Gastrocnemius medialis (tissue), 4 donors: ENCODE results near the gene NBEA. TPM values are rescaled to one million over a fixed set of nuclear protein-coding genes. Genes with fewer than 3 reads are reported as not detected.

Source experiments
- ATAC-seq, 2 donors: fragments of 150-250 bp; one replicate each; pipeline ENCODE4 v1.9.1; 2016
- DNase-seq, 2 donors: peaks; one replicate each; pipeline ENCODE4 v3.0.0-alpha.2; 2019
- H3K27ac ChIP-seq, 4 donors: fragments of 200-600 bp; sonication (generic); 1 replicate in 1 of 4; 2 replicates in 3 of 4; pipeline ENCODE4 v1.5.1; 2016 to 2018; ENCODE audit warnings: mild to moderate bottlenecking in 2 of 4, moderate library complexity in 1 of 4
- H3K27me3 ChIP-seq, 3 donors: fragments of 200-600 bp; sonication (generic) in 2 of 3; 1 replicate in 1 of 3; 2 replicates in 2 of 3; pipeline versions ENCODE4 v1.5.1 to v1.6.0; 2016 to 2019; ENCODE audit warnings: mild to moderate bottlenecking in 1 of 3, moderate library complexity in 1 of 3
- H3K36me3 ChIP-seq, 2 donors: fragments of 200-600 bp; sonication (generic) in 1 of 2; one replicate each; pipeline ENCODE4 v1.5.1; 2017 to 2018
- H3K4me1 ChIP-seq, 2 donors: fragments of 200-600 bp; sonication (generic) in 1 of 2; one replicate each; pipeline ENCODE4 v1.5.1; 2016 to 2017; ENCODE audit warnings: mild to moderate bottlenecking in 2 of 2
- H3K4me3 ChIP-seq, 4 donors: fragments of 200-600 bp; sonication (generic) in 3 of 4; 1 replicate in 1 of 4; 2 replicates in 3 of 4; pipeline ENCODE4 v1.5.1; 2016 to 2019; ENCODE audit warnings: mild to moderate bottlenecking in 2 of 4
- H3K9me3 ChIP-seq, 3 donors: fragments of 200-600 bp; sonication (generic) in 2 of 3; 1 replicate in 1 of 3; 2 replicates in 2 of 3; pipeline ENCODE4 v1.5.1; 2016 to 2019
- POLR2A ChIP-seq, 2 donors: fragments of 450-650 bp; IDR thresholded peaks; one replicate each; pipeline ENCODE4 v1.6.1; 2017; ENCODE audit warnings: antibody characterized with exemption in 2 of 2, mild to moderate bottlenecking in 2 of 2, moderate library complexity in 2 of 2
- in situ Hi-C, 4 donors: fragments of 200-750 bp; cut with MboI; loops; one replicate each; pipeline versions ENCODE4 v1.15.0 to v1.8.0; 2017; ENCODE audit warnings: low sequenced_read_pairs in 4 of 4
- intact Hi-C: fragments of 100-400 bp; cut with DNase I; formaldehyde crosslinking; loops from one replicate; pipeline ENCODE4 v1.15.1; 2023; ENCODE audit warnings: low total_unique reads
- total RNA-seq, 4 donors: library from RNA; depleted of rRNA; stranded (reverse); fragments of >200 nt; gene quantifications; one replicate each; pipeline versions ENCODE4 v1.1.0 to v1.2.3, GENCODE V29; 2016
- TF ChIP-seq, protein P1 (sequence below), 5 experiments: fragments of 450-650 bp in 3 of 5; fragments of 200-600 bp in 2 of 5; sonication (generic) in 2 of 5; IDR thresholded peaks in 4 of 5; conservative IDR thresholded peaks in 1 of 5; 1 replicate in 4 of 5; 2 replicates in 1 of 5; pipeline ENCODE4 v1.5.1; 2016 to 2019; ENCODE audit warnings: antibody characterized with exemption in 5 of 5, mild to moderate bottlenecking in 3 of 5, moderate library complexity in 3 of 5

NBEA gene
- total RNA-seq, 4 donors from 2014 or later: 4.1 to 5.1 (median 4.7) TPM

GRCh38 chr13:35714588-35715377, 772.7 kb downstream of the NBEA start:
- intact Hi-C loops (no loop called here), in situ Hi-C loops (loop anchor here in 2 of 4 donors (10.0 to 25.0 kb wide), 2 partner anchors 240 to 502 kb away; no protein-coding TSS in a partner anchor)
- Histone ChIP-seq H3K4me3 (no peak overlapping the region), H3K27me3 (no peaks in the 10 kb centered on the region), H3K9me3 (no peaks in the 10 kb centered on the region), H3K36me3 (no peaks in the 10 kb centered on the region), H3K27ac (peak overlapping the region in 2 of 4 donors; percentile 22 to 50), H3K4me1 (peaks cover 3 to 6% of the 10 kb centered on the region in 2 donors)
- TF ChIP-seq, protein P1, sequence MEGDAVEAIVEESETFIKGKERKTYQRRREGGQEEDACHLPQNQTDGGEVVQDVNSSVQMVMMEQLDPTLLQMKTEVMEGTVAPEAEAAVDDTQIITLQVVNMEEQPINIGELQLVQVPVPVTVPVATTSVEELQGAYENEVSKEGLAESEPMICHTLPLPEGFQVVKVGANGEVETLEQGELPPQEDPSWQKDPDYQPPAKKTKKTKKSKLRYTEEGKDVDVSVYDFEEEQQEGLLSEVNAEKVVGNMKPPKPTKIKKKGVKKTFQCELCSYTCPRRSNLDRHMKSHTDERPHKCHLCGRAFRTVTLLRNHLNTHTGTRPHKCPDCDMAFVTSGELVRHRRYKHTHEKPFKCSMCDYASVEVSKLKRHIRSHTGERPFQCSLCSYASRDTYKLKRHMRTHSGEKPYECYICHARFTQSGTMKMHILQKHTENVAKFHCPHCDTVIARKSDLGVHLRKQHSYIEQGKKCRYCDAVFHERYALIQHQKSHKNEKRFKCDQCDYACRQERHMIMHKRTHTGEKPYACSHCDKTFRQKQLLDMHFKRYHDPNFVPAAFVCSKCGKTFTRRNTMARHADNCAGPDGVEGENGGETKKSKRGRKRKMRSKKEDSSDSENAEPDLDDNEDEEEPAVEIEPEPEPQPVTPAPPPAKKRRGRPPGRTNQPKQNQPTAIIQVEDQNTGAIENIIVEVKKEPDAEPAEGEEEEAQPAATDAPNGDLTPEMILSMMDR (IDR thresholded peaks at IDR 0.05 in 4 of 5, conservative IDR thresholded peaks at IDR 0.05 in 1 of 5): no peak
- no peak for TF ChIP-seq POLR2A (IDR thresholded peaks at IDR 0.05)
- DNase-seq: no peak
- ATAC-seq: no peak

- peaks cover 6 to 7% of the 10 kb centered on the region in 2 donors for H3K4me1 ChIP-seq
- peak overlapping the region in 1 of 4 donors; percentile 47 for H3K27ac ChIP-seq
- DNase-seq: peak in 1 of 2 donors; percentile 26
- H3K4me3 ChIP-seq: no peak overlapping the region
- intact Hi-C loops (no loop called here), in situ Hi-C loops (loop anchor here in 2 of 4 donors (10.0 to 25.0 kb wide), 2 partner anchors 239 to 504 kb away; no protein-coding TSS in a partner anchor)
- no peaks in the 10 kb centered on the region for H3K9me3 ChIP-seq
- H3K36me3 ChIP-seq: no peaks in the 10 kb centered on the region
- TF ChIP-seq POLR2A (IDR thresholded peaks at IDR 0.05): no peak
- TF ChIP-seq, protein P1 (IDR thresholded peaks at IDR 0.05 in 4 of 5, conservative IDR thresholded peaks at IDR 0.05 in 1 of 5): no peak
- H3K27me3 ChIP-seq: no peaks in the 10 kb centered on the region
- peak; percentile 82 to 86 for ATAC-seq
Measured at GRCh38 chr13:35716186-35716585, 774.1 kb downstream of the NBEA start.

GRCh38 chr13:35716729-35717128, 774.7 kb downstream of the NBEA start:
- Histone ChIP-seq H3K36me3 (no peaks in the 10 kb centered on the region), H3K27me3 (no peaks in the 10 kb centered on the region), H3K9me3 (no peaks in the 10 kb centered on the region), H3K27ac (peak overlapping the region in 1 of 4 donors; percentile 1), H3K4me3 (no peak overlapping the region), H3K4me1 (peaks cover 6 to 7% of the 10 kb centered on the region in 2 donors)
- TF ChIP-seq, protein P1 (IDR thresholded peaks at IDR 0.05 in 4 of 5, conservative IDR thresholded peaks at IDR 0.05 in 1 of 5): no peak
- TF ChIP-seq POLR2A (IDR thresholded peaks at IDR 0.05): no peak
- DNase-seq: no peak
- intact Hi-C loops (no loop called here), in situ Hi-C loops (loop anchor here in 2 of 4 donors (10.0 to 25.0 kb wide), 2 partner anchors 238 to 504 kb away; no protein-coding TSS in a partner anchor)
- no peak for ATAC-seq

- TF ChIP-seq, protein P1 (IDR thresholded peaks at IDR 0.05 in 4 of 5, conservative IDR thresholded peaks at IDR 0.05 in 1 of 5): no peak
- no peak for TF ChIP-seq POLR2A (IDR thresholded peaks at IDR 0.05)
- no peak overlapping the region for H3K27ac ChIP-seq
- no peaks in the 10 kb centered on the region for H3K36me3 ChIP-seq
- DNase-seq: no peak
- no peaks in the 10 kb centered on the region for H3K27me3 ChIP-seq
- no peak for ATAC-seq
- H3K4me3 ChIP-seq: no peak overlapping the region
- intact Hi-C loops (no loop called here), in situ Hi-C loops (loop anchor here in 2 of 4 donors (10.0 to 25.0 kb wide), 2 partner anchors 237 to 506 kb away; no protein-coding TSS in a partner anchor)
- peaks cover 10% of the 10 kb centered on the region in 2 donors for H3K4me1 ChIP-seq
- no peaks in the 10 kb centered on the region for H3K9me3 ChIP-seq
Measured at GRCh38 chr13:35718084-35718483, 776.0 kb downstream of the NBEA start.
